Endothelial cell of umbilical vein (primary cell): ENCODE data around the gene TMEM266. TPM values are rescaled to one million over a fixed set of nuclear protein-coding genes. Genes with fewer than 3 reads are reported as not detected.

Experiments
- BruUV-seq: library from RNA; stranded (reverse); fragments of 400-500 nt; replicated peaks from 2 replicates; lab custom pipeline; 2021; lab: Mats Ljungman, UMichigan
- CTCF ChIA-PET: fragments of 300-600, 350-600 bp; sonication (Branson Sonifier 250); formaldehyde crosslinking; loops from one replicate; lab custom pipeline; 2021; ENCODE audit warnings: antibody characterized with exemption, inconsistent platforms; lab: Charles Lee
- POLR2A ChIA-PET: fragments of 300-600, 350-600 bp; sonication (Branson Sonifier 250); formaldehyde crosslinking; loops from one replicate; lab custom pipeline; 2021; ENCODE audit warnings: antibody characterized with exemption, inconsistent platforms; lab: Charles Lee
- DNase-seq: peaks from one replicate; pipeline ENCODE4 v3.0.0-alpha.2; 2011; ENCODE audit warnings: low read depth, low spot score
- FAIRE-seq: peaks from 2 replicates; lab custom pipeline; 2011; peaks lifted over from hg19 to GRCh38; lab: Jason Lieb, UNC
- H2AFZ ChIP-seq: 2 replicates; pipeline ENCODE4 v1.6.0; 2012; ENCODE audit warnings: low read depth, low read length, control low read depth, inconsistent platforms
- H3K27ac ChIP-seq: 2 replicates; pipeline ENCODE4 v1.5.1; 2011; ENCODE audit warnings: low read depth, mild to moderate bottlenecking, control low read depth, low read length, moderate library complexity; ENCODE audit not compliant: insufficient read depth
- H3K27me3 ChIP-seq, 2 experiments: 2 replicates each; pipeline versions ENCODE4 v1.6.0 to v1.6.1; 2011; ENCODE audit warnings: low read length in 2 of 2, mixed read lengths in 1 of 2; ENCODE audit not compliant: control insufficient read depth in 2 of 2, insufficient read depth in 2 of 2
- H3K36me3 ChIP-seq, 2 experiments: 2 replicates in 1 of 2; 3 replicates in 1 of 2; pipeline ENCODE4 v1.5.1; 2011; ENCODE audit warnings: low read length in 2 of 2, mild to moderate bottlenecking in 1 of 2, moderate library complexity in 1 of 2; ENCODE audit not compliant: control insufficient read depth in 2 of 2, insufficient read depth in 2 of 2; ENCODE audit errors: extremely low read depth in 1 of 2
- H3K4me1 ChIP-seq: 3 replicates; pipeline ENCODE4 v1.5.1; 2011; ENCODE audit warnings: mild to moderate bottlenecking, low read length; ENCODE audit not compliant: control insufficient read depth, insufficient read depth; ENCODE audit errors: extremely low read depth
- H3K4me2 ChIP-seq: 2 replicates; pipeline ENCODE4 v1.6.1; 2011; ENCODE audit warnings: low read length, control low read depth, mixed read lengths; ENCODE audit not compliant: insufficient read depth
- H3K4me3 ChIP-seq, 3 experiments: fragments of 200-600 bp in 1 of 3; sonication (generic), shearing (Covaris generic) in 1 of 3; replicated peaks in 1 of 3; 2 replicates each; pipeline ENCODE4 v1.5.1; 2011 to 2016; ENCODE audit warnings: control low read depth in 3 of 3, low read length in 3 of 3, mild to moderate bottlenecking in 2 of 3, inconsistent platforms in 1 of 3, low read depth in 1 of 3, moderate library complexity in 1 of 3; ENCODE audit not compliant: insufficient read depth in 1 of 3
- H3K79me2 ChIP-seq: 2 replicates; pipeline ENCODE4 v1.6.0; 2012; ENCODE audit warnings: low read length, inconsistent platforms; ENCODE audit not compliant: control insufficient read depth, insufficient read depth
- H3K9ac ChIP-seq: replicated peaks from 2 replicates; pipeline ENCODE3; 2011; ENCODE audit warnings: low read length, control low read depth; ENCODE audit not compliant: insufficient read depth; ENCODE audit errors: extremely low read depth
- H3K9me1 ChIP-seq: replicated peaks from 3 replicates; pipeline ENCODE4 v1.6.0; 2011; ENCODE audit warnings: mild to moderate bottlenecking, low read length; ENCODE audit not compliant: control insufficient read depth, insufficient read depth; ENCODE audit errors: extremely low read depth
- H3K9me3 ChIP-seq: replicated peaks from 2 replicates; pipeline ENCODE4 v1.5.1; 2012; ENCODE audit warnings: low read length, inconsistent platforms; ENCODE audit not compliant: control insufficient read depth, insufficient read depth
- H4K20me1 ChIP-seq: replicated peaks from 2 replicates; pipeline ENCODE3; 2011; ENCODE audit warnings: mild to moderate bottlenecking, low read length; ENCODE audit not compliant: control insufficient read depth, insufficient read depth; ENCODE audit errors: extremely low read depth
- CTCF ChIP-seq, 2 donors: IDR thresholded peaks; 1 replicate in 1 of 2; 2 replicates in 1 of 2; pipeline ENCODE4 v1.5.1; 2011; ENCODE audit warnings: low read length in 2 of 2, mild to moderate bottlenecking in 2 of 2, moderate library complexity in 2 of 2, control low read depth in 1 of 2, inconsistent platforms in 1 of 2, low read depth in 1 of 2; ENCODE audit not compliant: insufficient read depth in 1 of 2; ENCODE audit errors: extremely low read depth in 1 of 2
- EZH2 ChIP-seq: IDR thresholded peaks from 2 replicates; pipeline ENCODE4 v1.6.1; 2012; ENCODE audit warnings: borderline replicate concordance, low read depth, mild to moderate bottlenecking, moderate library complexity, low read length, inconsistent platforms; ENCODE audit not compliant: severe bottlenecking
- FOS ChIP-seq: IDR thresholded peaks from 2 replicates; pipeline ENCODE4 v1.6.1; 2011; ENCODE audit warnings: mild to moderate bottlenecking, low read length, moderate library complexity, borderline replicate concordance; ENCODE audit not compliant: insufficient read depth
- GATA2 ChIP-seq: IDR thresholded peaks from 2 replicates; pipeline ENCODE4 v1.7.0; 2011; ENCODE audit warnings: low read depth, mild to moderate bottlenecking, moderate library complexity, mixed read lengths, low read length; ENCODE audit not compliant: insufficient read length, insufficient read depth
- JUN ChIP-seq: IDR thresholded peaks from 2 replicates; pipeline ENCODE4 v1.6.1; 2011; ENCODE audit warnings: borderline replicate concordance, low read depth; ENCODE audit not compliant: insufficient read length, insufficient read depth
- MAX ChIP-seq: IDR thresholded peaks from 2 replicates; pipeline ENCODE4 v1.6.1; 2011; ENCODE audit not compliant: insufficient read depth, insufficient read length
- MYC ChIP-seq: IDR thresholded peaks from one replicate; pipeline ENCODE4 v1.6.1; 2011; ENCODE audit warnings: mild to moderate bottlenecking, low read depth, low read length
- POLR2A ChIP-seq: IDR thresholded peaks from 2 replicates; pipeline ENCODE4 v1.6.1; 2012; ENCODE audit warnings: low read depth, mild to moderate bottlenecking, control low read depth, low read length
- POLR2AphosphoS5 ChIP-seq: IDR thresholded peaks from 2 replicates; pipeline ENCODE4 v1.6.1; 2012; ENCODE audit warnings: low read depth, mild to moderate bottlenecking, control low read depth, low read length, moderate library complexity; ENCODE audit not compliant: insufficient read depth
- dilution Hi-C: fragments of 300-500 bp; cut with MboI; formaldehyde crosslinking; loops from one replicate; pipeline ENCODE4 v1.15.0; 2019; ENCODE audit warnings: low sequenced_read_pairs; ENCODE audit not compliant: extremely low pct_ligation_motif_present
- intact Hi-C: fragments of 100-400 bp; cut with micrococcal nuclease; formaldehyde crosslinking; loops from one replicate; pipeline ENCODE4 v1.10.0; 2022
- polyA plus RNA-seq, 4 experiments: library from polyadenylated mRNA; depleted of rRNA in 3 of 4; stranded (reverse) in 3 of 4; unstranded in 1 of 4; fragments of >200 nt; gene quantifications; 2 replicates each; pipeline versions ENCODE4 v1.2.1 to v1.2.3, GENCODE V29; 2011 to 2012; ENCODE audit warnings: missing spikeins in 1 of 4
- total RNA-seq: library from RNA; stranded (reverse); gene quantifications from 2 replicates; pipeline ENCODE4 v1.2.3, GENCODE V29; 2021

TMEM266 gene
- total and polyA plus RNA-seq, 2 donors (not counting 3 experiments of a cell fraction or from before 2014, with no cell fraction given), result not detected

DNA sequence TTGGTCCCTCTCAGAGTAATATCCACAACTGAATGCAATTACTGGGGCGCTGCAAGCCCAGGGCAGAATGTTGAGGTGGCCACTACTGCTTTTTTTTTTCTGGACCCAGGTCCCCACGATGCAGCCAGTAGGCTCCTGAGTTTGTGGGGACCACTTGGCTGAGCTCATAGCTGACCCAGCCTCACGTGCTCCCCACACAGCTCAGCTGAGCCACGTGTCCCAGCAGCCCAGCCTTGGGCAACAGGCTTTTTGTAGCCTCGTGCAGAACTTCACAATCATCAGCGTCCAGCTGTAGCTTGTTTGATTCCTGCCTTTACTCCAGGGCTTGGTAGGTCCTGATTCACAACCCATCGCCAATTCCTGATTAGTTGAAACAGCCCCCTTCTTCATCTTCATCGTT is 134.1 kb downstream of the TMEM266 start:
- Histone ChIP-seq H3K79me2 (no peaks in the 10 kb centered on the region), H3K27me3 (peaks cover 0 to 2% of the 10 kb centered on the region in 2 experiments), H3K9me1 (no peaks in the 10 kb centered on the region), H3K4me2 (no peak overlapping the region), H3K9me3 (no peaks in the 10 kb centered on the region), H3K27ac (no peak overlapping the region), H4K20me1 (no peaks in the 10 kb centered on the region), H3K4me1 (peaks cover 16% of the 10 kb centered on the region), H3K9ac (no peak overlapping the region), H3K36me3 (no peaks in the 10 kb centered on the region), H3K4me3 (no peak overlapping the region), H2AFZ (no peak overlapping the region)
- BruUV-seq, result no TSS peak
- no peak for DNase-seq
- TF ChIP-seq EZH2 (no peak), MAX (no peak), JUN (no peak), FOS (no peak), POLR2AphosphoS5 (no peak), MYC (no peak), POLR2A (no peak), GATA2 (no peak), CTCF (IDR thresholded peaks at IDR 0.05; ENCODE audit: extremely low read depth in 1 of 2, insufficient read depth in 1 of 2, low read depth in 1 of 2, low read length in 2 of 2) (no peak)
- dilution Hi-C loops (no loop called here), intact Hi-C loops (loop anchor here (5.0 kb wide), 2 partner anchors 538 to 828 kb away; no protein-coding TSS in a partner anchor)
- ChIA-PET POLR2A (no interaction called here), CTCF (interaction anchor here (1.0 to 4.9 kb wide), 3 partner anchors 9 to 136 kb away, joined by 4 to 54 read pairs (median 4); no protein-coding TSS in a partner anchor)
- no peak for FAIRE-seq
